GM12891 (cell line): Measurements from ENCODE around the gene LILRB2.
"Not testable (repeated sequence)": the region's sequence is repeated elsewhere in the genome, so short reads cannot be mapped to it uniquely, and the experiment has no call there.

Source experiments
- PAX5 ChIP-seq: IDR thresholded peaks from 2 replicates; pipeline ENCODE4 v1.6.1; 2011; ENCODE audit warnings: low read length, moderate library complexity, mild to moderate bottlenecking; ENCODE audit not compliant: insufficient read depth, severe bottlenecking
- POLR2A ChIP-seq: IDR thresholded peaks from 2 replicates; pipeline ENCODE4 v1.6.1; 2011; ENCODE audit warnings: low read depth, low read length, control low read depth
- POLR2AphosphoS5 ChIP-seq: IDR thresholded peaks from 2 replicates; pipeline ENCODE4 v1.6.1; 2011; ENCODE audit warnings: low read depth, low read length, control low read depth

DNA sequence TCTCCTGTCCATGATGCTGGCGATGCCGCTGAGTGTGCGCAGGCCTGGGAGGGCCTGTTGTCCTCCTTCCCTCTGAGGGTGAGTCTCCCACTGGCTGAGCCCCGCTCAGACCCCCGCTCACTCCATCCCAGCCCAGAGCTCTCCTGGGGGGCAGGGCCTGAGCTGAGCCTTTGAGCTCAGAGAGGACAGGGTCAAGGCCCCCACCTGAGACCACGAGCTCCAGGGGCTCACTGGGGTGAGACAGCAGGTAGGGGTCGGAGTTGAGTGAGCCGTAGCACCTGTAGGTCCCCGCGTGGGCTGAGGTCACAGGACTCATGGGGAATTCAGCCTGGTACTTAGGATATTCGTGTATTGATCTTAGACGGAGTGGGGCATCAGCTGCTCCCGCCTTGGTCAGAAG, 2.9 kb downstream of the LILRB2 start:
- TF ChIP-seq POLR2A, POLR2AphosphoS5, PAX5: not testable (repeated sequence)
